CD4-positive, alpha-beta T cell treated with Interleukin-17A for 4 hours (primary cell): Measurements from ENCODE around the gene ATP13A5.

Source experiments
- DNase-seq: peaks from one replicate; pipeline ENCODE4 v3.0.0-alpha.2; 2020; ENCODE audit warnings: mixed read lengths

ATP13A5 gene

DNA sequence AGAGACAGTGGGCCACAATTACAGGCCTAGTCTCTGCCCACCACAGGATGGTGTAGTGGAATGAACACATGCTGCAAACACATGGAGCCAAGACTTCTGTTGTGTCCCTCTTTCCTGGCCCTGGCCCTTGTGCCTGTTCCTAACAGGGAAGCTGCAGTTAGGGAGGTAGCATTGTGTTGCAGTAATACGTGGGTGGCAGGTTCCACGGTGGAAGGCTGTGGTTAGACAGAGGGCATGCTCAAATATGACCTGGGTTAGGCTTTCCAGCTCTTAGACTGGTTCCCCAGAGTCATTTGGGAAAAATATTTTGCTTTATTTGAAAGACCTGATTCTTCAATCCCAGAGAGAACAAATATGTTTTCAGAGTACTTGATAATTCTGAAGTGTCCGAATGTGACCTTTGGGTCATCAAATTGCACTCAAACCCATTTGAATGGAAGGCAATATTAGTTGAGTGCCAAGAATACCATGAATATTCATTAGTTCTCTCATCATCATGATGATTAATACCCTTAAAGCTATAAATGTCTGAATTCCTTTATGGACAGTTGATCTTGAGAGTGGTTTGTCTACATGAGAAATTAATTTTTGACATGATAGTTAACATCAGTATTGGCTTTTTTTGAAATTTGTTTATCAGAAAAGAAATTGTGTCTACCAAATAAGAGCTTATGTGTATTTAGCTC is 109.1 kb downstream of the ATP13A5 start:
- no peak for DNase-seq

- DNase-seq, result no peak
These were observed 115.8 kb downstream of the ATP13A5 start for GRCh38 chr3:193262707-193263106.

DNA sequence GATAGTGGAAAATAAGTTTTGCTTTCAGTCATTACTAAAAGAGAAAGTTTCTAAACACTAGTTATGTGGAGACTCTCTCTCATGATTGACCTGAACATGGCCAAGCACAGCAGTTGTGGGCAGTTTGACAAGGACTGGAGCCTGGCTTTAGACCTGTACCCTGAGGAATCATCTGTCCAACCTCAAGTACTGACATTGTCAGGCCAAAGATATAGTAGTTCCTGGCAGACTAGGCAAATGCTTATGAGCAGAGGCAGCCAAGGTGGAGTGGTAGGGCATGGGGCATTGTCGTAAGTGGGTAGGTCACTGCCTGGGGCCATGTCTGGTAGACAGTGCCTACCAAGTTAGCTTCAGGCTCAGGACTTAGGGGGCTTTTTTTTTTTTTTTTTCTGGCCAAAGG is 116.6 kb downstream of the ATP13A5 start:
- no peak for DNase-seq

GRCh38 chr3:193253986-193254660 is 124.4 kb downstream of the ATP13A5 start:
- no peak for DNase-seq

DNA sequence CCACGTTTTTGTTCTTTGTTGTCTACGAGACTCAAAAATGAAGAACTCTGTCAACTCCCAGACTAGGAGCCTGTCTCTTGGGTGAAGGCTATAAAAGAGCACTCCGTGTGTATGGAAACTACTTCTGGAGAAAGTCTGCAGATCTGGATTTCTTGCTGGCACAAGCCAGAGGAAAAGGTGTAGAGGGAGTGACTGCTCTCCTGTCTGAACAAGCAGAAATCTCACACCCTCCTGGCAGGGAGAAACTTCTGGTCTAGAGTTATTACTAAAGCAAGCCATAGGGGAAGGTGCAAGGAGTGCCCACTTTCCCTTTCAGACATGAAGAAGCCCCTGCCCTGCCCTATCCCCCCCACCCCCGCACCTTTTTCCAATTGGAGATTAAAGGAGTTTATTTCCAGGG is 128.1 kb downstream of the ATP13A5 start:
- no peak for DNase-seq

DNA sequence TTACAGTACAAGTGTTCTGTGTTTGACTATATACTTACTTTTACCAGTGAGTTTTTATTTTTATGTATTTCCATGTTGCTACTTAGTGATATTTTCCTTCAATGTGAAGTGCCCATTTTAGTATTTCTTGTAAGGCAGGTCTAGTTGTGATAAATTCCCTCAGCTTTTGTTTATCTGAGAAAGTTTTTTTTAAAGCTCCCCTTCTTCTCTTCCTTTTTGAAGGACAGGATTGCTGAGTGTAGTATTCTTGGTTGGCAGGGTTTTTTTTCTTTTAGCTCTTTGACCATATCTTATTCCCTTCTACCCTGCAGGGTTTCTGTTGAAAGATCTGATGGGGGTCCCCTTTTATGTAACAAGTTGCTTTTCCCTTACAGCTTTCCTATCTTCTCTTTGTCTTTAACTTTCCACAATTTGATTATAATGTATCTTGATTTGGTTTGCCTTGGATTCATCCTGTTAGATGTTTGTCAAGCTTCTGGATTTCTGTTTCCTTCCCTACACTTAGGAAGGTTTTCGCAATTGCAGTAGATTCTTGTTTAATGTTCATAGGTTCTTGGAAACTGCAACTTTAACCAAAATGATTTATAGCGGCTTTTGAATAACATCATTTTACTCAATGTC is 129.6 kb downstream of the ATP13A5 start:
- no peak for DNase-seq

- no peak for DNase-seq
These were observed 135.0 kb downstream of the ATP13A5 start for GRCh38 chr3:193243571-193243970.

- DNase-seq, result no peak
These were observed 136.8 kb downstream of the ATP13A5 start for GRCh38 chr3:193241716-193242115.

DNA sequence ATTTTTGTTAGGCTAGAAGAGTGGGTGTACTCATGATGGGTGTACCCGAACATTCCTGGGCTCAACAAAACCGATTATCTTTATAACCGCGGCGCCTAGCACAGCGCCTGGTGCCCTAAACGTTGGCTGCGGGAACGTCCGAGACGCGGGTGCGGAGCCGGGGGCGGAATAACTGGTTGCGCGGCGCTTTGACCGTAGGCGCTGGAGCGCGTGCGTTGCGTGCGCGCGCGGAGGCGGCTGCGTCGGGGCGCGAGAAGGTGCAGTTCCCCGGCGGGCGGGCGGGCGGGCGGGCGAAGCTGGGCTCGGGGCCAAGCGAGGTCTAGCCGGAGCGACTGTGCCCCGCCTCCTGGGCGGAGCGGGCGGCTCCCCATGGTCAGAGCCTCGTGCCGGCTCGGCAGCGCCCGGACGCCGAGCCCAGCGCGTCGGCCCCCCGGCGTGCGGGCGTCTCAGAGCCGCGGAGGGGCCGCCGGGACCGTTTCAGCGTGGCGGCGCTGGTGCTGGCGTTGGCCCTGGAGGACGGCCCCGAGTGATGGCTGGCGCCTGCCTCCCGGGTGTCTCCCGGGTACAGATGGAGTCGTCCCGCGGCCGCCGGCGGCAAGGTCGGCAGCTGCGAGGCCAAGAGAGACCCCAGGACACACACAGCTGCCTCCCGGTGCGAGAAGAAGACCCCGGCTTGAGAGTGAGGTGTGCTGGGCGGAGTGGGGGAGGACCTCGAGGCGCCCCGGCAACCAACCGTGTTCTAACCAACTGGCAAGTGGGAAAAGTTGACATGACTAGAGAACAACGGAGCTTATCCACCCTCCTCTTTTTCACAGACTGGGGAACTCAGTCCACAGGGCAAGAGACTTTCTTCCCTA is 137.5 kb downstream of the ATP13A5 start, which contains the start of gene PLAAT1:
Gene PLAAT1, plus strand, starts transcription at position 373 of the 857 bp plus-strand sequence. CDS start 14,429 bp downstream, outside the sequence.
- DNase-seq, result no peak

DNA sequence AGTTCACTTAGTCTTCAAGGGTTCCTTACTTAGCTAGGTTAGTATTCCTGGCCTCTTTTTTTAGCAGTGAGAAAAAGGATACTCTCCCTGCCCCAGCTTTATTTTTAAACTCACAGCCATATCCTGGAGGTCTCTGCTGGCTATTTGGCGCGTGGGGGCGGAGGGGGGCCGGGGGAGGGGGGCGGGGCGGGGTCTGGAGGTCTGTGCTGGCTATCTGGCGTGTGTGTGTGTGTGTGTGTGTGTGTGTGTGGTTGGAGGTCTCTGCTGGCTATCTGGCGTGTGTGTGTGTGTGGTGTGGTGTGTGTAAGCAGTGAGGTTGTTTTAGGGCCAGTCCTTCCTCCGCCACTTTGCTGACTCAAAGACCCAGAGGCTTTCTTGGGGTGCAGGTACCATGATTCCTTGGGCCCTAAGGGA is 138.1 kb downstream of the ATP13A5 start:
- no peak for DNase-seq

- no peak for DNase-seq
These were observed 141.5 kb downstream of the ATP13A5 start for GRCh38 chr3:193237030-193237429.

DNA sequence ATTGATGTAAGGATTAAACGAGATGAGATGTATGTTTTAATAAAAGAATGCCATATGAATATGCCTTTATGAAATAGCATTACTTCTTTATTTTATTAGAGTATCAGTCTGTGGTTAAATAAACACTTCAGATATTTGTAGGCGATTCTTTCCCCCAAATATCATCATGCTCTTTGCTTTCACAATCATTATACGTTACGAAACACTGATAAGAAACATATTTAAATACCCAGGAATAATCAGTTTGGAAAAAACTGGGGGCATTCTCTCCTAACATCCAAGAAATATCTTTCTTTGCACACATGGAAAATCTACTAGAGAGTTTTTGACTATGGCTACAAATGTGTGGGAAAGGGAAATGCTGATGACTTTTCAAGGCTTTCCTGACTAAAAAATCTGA is 142.0 kb downstream of the ATP13A5 start:
- DNase-seq, result no peak

DNA sequence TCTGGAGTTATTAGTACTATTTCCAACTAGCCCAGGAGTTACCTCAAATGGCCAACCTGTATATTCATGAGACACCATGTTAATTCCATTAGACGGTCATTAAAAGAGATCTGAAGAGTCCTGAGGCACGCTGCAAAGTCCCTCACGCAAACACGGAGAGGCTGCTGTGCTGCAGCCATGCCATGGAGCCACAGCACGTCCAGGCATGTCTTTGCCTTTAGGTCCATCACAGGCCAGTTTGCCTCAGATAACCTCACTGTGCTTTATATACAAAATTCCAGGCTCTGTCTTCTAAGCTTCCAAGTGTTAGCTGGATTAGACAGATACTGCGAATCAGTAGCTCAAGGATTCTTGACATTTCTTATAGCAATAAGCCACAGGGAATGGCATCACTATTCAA is 147.4 kb downstream of the ATP13A5 start:
- no peak for DNase-seq

DNA sequence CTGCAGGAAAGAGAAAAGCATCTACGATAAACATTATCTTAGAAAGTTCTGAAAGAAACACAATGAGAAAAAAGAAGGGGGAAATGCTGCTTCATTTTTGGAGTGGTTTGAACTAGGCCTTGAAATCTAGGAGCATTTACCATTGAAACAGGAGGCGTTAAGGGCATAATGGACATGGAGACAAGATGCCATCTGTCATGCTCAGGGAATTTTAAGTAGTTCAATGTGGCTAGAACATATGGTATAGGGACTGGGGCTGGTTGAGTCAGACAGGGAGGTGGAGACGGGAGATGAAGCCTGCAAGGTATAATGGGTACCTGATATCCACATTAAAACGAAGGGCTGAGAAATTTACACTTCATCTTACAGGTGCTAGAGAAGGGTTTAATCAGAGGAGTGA is 147.9 kb downstream of the ATP13A5 start:
- no peak for DNase-seq

DNA sequence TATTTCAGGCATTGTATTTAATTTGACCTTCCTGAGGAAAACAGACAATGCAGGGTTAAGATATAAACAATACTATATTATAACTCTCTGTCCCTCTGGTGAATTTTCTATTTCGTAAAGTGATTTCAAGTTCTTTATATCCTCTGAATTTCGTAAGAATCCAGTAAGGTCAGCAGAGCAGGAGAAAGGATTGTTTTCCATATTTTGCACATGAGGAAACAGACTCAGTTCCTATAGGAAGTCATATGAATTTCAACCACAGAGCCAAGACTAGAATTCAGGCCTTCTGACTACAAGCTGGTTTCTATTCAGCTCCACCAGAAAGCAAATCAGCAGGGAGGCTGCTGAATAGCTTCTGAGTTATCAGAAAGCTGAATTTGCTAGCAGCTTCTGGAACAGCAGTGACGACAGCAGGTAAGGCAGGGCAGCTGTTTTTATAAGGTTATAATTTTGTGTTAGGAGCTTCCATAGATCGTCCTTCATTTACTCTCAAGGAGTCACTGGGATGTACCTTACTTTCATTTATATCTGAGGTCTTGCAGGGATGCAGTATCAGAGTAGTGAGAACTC is 148.6 kb downstream of the ATP13A5 start:
- DNase-seq, result no peak

GRCh38 chr3:193228206-193228605 is 150.3 kb downstream of the ATP13A5 start:
- DNase-seq, result no peak

DNA sequence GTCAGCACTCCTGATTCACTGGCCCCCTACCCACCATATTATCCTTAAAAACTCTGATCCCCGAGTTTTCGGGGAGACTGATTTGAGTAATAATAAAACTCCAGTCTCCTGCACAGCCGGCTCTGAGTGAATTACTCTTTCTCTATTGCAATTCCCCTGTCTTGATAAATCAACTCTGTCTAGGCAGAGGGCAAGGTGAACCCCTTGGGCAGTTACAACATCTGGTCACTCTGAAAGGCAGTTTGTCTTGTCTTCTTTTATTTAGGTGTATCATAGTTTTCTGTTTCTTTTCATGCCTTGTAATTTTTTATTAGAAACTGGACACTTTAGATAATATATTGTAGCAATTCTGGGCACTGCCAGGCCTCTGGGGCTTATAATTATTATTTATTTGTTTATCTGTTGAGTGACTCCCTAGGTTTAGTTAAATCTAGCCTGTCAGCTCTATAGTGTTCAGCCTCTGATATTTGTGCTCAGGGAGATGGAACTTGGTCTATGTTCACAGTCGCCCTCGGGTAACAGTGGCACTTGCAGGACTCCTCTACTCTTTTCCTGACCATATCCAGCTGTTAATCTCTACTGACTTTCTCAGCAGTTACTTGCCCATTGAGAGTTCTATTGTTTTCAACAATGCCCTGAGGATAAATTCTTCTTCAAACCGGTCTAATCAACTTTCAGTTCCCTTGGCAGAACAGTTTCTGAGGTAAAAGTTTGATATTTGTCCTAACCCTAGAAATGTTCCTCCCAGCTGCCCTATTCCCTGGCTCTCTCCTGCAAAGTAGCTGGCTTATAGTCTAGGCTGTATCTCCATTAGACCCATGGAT is 153.0 kb downstream of the ATP13A5 start:
- no peak for DNase-seq
